BE2C (cell line): ENCODE results near the gene PIP4K2A.

Experiments
- DNase-seq: peaks from one replicate; pipeline ENCODE4 v3.0.0-alpha.2; 2020
- H3K27me3 ChIP-seq: fragments of 250-450 bp; sonication (Bioruptor Pico); 2 replicates; pipeline ENCODE4 v1.5.1; 2020; ENCODE audit warnings: mild to moderate bottlenecking
- H3K36me3 ChIP-seq: fragments of 250-450 bp; sonication (Bioruptor Pico); 2 replicates; pipeline ENCODE4 v1.5.1; 2020; ENCODE audit warnings: mild to moderate bottlenecking
- H3K4me1 ChIP-seq: fragments of 250-450 bp; sonication (Bioruptor Pico); 2 replicates; pipeline ENCODE4 v1.5.1; 2020
- H3K4me3 ChIP-seq: 2 replicates; pipeline ENCODE4 v1.5.1; 2011; ENCODE audit warnings: low read depth, low read length
- H3K9me3 ChIP-seq: fragments of 250-450 bp; sonication (Bioruptor Pico); 2 replicates; pipeline ENCODE4 v1.5.1; 2020
- TF ChIP-seq, protein P1 (sequence below): IDR thresholded peaks from 2 replicates; pipeline ENCODE4 v1.5.1; 2012; ENCODE audit warnings: mild to moderate bottlenecking, low read depth, low read length

The PIP4K2A gene

GRCh38 chr10:22615819-22616499 is 98.4 kb downstream of the PIP4K2A start:
- no peaks in the 10 kb centered on the region for H3K27me3 ChIP-seq
- H3K4me3 ChIP-seq, result no peak overlapping the region
- no peaks in the 10 kb centered on the region for H3K36me3 ChIP-seq
- no peaks in the 10 kb centered on the region for H3K9me3 ChIP-seq
- DNase-seq, result no peak
- TF ChIP-seq, protein P1, sequence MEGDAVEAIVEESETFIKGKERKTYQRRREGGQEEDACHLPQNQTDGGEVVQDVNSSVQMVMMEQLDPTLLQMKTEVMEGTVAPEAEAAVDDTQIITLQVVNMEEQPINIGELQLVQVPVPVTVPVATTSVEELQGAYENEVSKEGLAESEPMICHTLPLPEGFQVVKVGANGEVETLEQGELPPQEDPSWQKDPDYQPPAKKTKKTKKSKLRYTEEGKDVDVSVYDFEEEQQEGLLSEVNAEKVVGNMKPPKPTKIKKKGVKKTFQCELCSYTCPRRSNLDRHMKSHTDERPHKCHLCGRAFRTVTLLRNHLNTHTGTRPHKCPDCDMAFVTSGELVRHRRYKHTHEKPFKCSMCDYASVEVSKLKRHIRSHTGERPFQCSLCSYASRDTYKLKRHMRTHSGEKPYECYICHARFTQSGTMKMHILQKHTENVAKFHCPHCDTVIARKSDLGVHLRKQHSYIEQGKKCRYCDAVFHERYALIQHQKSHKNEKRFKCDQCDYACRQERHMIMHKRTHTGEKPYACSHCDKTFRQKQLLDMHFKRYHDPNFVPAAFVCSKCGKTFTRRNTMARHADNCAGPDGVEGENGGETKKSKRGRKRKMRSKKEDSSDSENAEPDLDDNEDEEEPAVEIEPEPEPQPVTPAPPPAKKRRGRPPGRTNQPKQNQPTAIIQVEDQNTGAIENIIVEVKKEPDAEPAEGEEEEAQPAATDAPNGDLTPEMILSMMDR, result no peak
- peaks cover 32% of the 10 kb centered on the region for H3K4me1 ChIP-seq

GRCh38 chr10:22615101-22615500 is 99.3 kb downstream of the PIP4K2A start:
- Histone ChIP-seq H3K36me3 (no peaks in the 10 kb centered on the region), H3K4me1 (peaks cover 23% of the 10 kb centered on the region), H3K9me3 (no peaks in the 10 kb centered on the region), H3K27me3 (no peaks in the 10 kb centered on the region), H3K4me3 (no peak overlapping the region)
- DNase-seq, result no peak
- TF ChIP-seq, protein P1, result no peak

DNA sequence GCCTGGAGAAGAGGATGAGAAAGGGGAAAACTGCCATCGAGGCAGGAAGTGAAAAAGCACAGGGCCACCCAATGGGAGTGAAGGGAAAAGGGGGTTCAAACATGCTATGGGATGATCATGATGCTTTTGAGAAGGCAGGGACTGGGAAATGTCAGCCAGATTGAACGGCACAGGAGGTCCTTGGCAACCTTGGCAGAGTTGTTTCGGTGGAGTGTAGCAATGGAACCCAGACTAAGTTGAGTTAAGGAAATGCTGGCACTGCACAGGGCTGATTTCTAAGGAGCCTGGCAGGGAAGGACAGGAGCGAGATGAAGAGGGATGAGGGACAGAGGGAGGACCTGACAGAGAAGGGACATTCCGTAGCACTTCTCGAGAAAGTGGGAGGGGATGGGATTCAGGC is 101.4 kb downstream of the PIP4K2A start:
- Histone ChIP-seq H3K4me1 (peaks cover 14% of the 10 kb centered on the region), H3K4me3 (no peak overlapping the region), H3K9me3 (no peaks in the 10 kb centered on the region), H3K36me3 (peaks cover 5% of the 10 kb centered on the region; the same call in 1 of the 2 replicates), H3K27me3 (no peaks in the 10 kb centered on the region)
- TF ChIP-seq, protein P1, result no peak
- no peak for DNase-seq

DNA sequence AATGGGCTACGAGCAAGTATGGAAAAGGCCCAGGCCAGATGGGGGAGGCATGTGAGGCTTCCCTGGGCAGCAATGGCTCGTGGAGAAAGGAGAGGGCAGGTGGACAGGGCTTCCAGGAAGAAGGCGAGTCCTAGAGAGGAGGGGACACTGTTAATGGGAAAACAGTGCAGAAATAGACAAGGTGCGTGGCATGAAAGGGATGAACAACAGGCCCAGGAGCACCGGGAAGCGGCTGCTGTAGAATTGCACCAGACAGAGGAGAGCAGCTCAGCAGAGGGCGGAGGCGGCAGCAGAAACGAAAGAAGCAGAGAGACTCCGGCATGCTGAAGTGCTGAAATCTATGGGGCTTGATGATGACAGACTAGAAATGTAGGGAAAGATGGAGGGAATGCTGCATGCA is 102.1 kb downstream of the PIP4K2A start:
- TF ChIP-seq, protein P1, result no peak
- Histone ChIP-seq H3K27me3 (no peaks in the 10 kb centered on the region), H3K4me1 (peaks cover 7% of the 10 kb centered on the region), H3K9me3 (no peaks in the 10 kb centered on the region), H3K4me3 (no peak overlapping the region), H3K36me3 (peaks cover 5% of the 10 kb centered on the region; the same call in 1 of the 2 replicates)
- no peak for DNase-seq

GRCh38 chr10:22611425-22612115 is 102.8 kb downstream of the PIP4K2A start:
- no peak for DNase-seq
- H3K27me3 ChIP-seq, result no peaks in the 10 kb centered on the region
- H3K4me1 ChIP-seq, result peaks cover 2% of the 10 kb centered on the region
- no peaks in the 10 kb centered on the region for H3K9me3 ChIP-seq
- TF ChIP-seq, protein P1, result no peak
- H3K4me3 ChIP-seq, result no peak overlapping the region
- peaks cover 5% of the 10 kb centered on the region; the same call in 1 of the 2 replicates for H3K36me3 ChIP-seq

DNA sequence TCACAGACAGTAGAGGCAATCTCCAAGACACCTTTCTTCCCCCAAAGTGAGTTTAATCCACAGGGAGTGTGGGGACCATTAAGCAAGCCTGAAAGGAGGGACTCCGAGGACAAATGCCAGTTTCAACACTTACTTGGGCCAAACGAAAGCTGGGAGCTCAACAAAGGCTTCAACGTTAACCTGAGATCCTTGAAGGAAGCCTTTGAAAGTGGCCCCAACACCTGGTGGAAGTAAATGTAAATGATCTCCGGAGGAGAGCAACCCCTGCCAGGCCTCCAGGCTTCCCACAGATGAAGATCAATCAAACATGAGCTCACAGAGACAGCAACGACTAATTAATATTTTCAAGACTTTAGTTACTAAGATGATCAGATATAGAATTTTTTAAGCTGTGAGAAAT is 103.8 kb downstream of the PIP4K2A start:
- TF ChIP-seq, protein P1, result no peak
- DNase-seq, result no peak
- no peaks in the 10 kb centered on the region for H3K9me3 ChIP-seq
- H3K27me3 ChIP-seq, result no peaks in the 10 kb centered on the region
- H3K4me1 ChIP-seq, result peaks cover 3% of the 10 kb centered on the region; the same call in 1 of the 2 replicates
- H3K4me3 ChIP-seq, result no peak overlapping the region
- H3K36me3 ChIP-seq, result peaks cover 5% of the 10 kb centered on the region; the same call in 1 of the 2 replicates
